Measurements from ENCODE around the gene PARP15.
"Not testable (repeated sequence)": the region's sequence is repeated elsewhere in the genome, so short reads cannot be mapped to it uniquely, and the experiment has no call there.

Gene PARP15

DNA sequence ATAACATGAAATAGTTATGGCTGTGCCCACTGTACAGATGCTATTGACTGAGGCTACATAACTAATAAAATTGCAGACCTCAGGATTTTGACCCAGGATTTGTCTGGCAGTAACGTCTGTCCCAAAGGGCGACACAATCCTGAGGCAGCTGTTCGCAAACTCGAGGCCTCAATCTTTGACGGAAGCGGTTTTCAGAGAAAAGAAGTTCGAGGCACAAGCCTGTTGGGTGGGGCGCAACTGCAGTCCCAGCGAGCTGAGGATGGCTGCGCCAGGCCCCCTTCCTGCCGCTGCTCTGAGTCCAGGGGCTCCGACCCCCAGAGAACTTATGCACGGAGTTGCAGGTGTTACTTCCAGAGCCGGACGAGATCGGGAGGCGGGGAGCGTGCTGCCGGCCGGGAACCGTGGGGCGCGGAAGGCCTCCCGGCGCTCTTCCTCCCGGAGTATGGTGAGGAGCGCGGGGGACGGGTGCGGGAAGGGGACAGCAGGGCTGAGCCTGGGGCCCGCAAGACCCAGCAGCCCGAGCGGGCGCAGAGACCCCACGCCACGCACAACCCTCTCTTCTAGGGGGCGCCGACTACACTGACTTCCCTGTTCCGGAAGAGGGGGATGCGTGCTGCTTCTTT is at the start of gene PARP15:
Gene PARP15 (plus strand): TSS at position 242 of the 623 bp plus-strand sequence. CDS start 18 bp downstream, at position 260.
- DNase-seq, result no peak

DNA sequence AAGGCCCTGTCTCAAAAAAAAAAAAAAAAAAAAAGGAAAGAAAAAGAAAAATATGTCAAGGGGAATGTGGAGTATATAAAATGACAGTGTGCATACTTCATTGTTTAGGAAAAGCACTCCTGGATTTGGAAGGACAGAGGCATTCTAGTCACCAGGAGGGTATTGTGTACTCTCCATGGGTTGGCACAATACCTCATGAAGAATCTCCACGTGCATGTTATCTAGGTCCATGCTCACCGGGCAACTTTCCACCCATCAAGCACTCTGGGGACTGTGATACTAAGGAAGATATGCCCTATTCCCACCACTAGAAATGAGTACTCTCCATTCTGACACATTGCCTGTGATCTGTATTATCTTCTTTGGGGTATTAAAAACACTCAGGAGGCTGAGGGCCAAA is 47.3 kb upstream of the PARP15 start:
- no peak for DNase-seq

DNA sequence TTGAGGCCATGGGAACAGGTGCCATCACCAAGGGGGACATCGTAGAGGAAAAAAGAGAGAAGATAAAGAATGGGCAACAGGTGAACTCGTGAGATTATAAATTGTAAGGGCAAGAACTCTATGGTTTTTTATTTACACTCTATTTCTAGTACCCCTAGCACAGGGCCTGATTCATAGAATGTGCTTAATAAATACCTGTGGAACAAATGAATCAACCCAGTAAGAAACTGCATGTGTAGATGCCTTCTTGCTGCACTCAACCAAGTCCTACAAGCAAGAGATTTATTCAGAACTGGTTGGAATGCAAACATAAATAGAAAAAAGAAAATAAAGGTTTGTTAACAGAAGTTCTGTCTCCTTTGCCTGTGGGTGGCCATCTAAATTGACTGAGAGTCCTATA is 44.0 kb upstream of the PARP15 start:
- DNase-seq, result no peak

DNA sequence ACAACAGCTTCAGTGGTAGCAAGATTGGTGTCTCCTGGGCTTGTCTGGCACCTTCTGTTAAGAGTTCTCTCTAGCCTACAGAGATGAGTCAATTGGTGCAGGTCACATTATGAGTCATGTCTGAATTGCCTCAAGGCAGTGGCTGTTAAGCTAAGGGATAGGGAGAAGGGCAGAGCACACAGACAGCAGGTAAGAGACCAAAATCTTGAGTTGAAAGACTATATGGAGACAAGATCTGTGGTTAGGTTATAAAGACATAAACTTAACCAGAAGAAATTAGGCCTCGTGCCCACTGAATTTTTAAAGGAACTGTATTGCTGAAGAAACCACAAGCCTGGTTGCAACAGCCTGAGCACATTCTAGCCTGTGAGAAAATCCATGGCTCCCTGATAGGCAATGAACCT is 43.5 kb upstream of the PARP15 start:
- no peak for DNase-seq

DNA sequence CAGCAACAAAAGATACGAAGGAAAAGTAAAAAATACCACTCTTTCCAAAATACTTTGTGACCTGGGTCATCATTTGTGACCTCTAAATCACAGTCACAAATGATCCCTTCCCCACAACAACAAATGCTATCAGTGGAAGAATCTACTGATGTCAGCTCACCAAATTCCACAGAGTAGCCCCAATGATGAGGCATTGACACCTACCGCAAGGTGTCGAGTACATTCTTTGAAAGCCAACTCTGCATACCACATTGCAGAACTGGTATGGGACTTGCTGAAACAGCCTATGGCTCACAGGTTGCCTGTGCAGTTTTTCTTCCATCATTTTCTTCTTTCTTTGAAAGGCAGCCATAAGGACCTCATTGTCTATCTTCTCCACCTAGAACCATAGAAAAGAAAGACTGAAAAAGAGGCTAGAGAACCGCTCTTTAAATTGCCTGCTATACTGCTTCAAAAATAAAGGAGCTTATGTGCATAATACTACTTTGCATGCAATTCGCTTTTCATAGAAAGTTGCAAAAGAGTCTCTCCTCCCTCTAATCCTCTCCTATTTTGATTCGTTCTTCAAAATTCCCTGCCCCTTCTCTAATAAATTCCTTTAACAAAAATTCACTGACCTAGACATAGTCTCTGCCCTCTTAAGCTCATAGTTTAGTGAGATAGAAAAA is 41.4 kb upstream of the PARP15 start:
- DNase-seq, result no peak

DNA sequence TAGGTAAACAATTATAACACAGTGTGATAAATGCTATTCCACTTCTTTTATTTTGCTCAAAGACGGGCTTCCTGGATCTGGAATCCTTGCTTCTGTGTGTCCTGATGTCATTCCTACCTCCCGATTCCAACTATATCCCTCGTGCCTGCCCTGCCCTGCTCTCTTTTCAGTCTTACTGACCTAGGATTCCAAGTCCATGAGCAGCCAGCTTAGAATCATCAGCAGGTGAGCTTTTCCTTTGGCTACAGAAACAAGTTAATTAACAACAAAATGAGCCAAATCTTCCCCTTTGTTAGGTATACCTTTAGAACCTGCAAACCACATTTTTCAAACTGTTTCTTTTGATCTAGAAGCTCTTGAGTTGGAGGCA is 40.8 kb upstream of the PARP15 start:
- no peak for DNase-seq

DNA sequence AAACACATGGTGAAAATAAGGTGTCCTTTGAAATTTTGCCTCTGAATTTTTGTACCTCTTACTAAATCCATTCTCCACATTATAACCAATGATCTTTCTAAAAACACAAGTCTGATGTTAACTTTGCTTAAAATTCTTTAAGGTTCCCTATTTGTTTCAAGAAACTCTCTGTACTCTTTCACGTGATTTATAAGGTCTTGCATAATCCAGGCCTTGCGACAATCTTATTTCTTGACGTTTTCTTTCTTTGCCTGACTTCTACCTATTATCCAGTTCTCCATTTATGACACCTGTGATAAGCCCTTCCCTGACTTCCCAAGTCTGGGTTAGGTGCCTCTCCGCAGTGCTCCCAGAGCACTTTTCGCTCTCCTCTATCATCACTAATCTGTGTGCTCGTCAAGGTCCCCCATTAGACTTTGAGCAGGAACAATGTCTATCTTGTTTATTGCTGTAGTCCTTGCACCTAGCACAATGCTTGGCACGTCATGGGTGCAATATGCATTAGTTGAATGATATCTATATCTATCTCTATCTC is 38.4 kb upstream of the PARP15 start:
- DNase-seq, result no peak

DNA sequence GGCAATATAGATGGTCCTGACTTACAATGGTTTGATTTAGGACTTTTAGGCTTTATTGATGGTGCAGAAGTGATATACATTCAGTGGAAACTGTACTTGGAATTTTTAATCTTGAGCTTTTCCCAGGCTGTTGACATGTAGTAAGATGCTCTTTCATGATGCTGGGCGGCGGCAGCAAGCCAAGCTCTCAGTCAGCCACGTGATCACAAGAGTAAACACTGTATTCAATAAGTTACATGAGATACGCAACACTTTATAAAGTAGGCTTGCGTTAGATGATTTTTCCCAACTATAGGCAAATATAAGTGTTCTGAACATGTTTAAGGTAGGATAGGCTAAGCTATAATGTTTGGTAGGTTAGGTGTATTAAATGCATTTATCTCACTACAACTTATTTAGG is 31.3 kb upstream of the PARP15 start:
- no peak for DNase-seq

DNA sequence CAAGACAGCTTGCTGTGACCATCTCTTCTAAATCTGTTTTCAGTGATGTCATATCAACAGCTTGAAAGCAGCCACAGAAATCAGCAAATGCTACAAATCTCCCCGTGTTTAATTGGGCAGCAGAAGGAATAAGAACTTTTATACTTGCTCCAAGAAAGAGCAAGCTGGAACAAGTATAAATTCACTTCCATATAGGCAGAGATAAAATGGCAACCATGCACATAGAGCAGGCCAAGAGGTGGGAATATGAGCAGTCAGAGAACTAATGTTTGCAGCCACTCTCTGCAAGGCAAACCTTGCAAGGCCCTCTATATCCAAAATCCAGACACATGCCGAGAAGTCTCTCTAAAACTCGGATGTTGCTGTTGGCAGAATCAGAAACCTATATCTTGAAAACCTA is 29.4 kb upstream of the PARP15 start:
- DNase-seq, result no peak

DNA sequence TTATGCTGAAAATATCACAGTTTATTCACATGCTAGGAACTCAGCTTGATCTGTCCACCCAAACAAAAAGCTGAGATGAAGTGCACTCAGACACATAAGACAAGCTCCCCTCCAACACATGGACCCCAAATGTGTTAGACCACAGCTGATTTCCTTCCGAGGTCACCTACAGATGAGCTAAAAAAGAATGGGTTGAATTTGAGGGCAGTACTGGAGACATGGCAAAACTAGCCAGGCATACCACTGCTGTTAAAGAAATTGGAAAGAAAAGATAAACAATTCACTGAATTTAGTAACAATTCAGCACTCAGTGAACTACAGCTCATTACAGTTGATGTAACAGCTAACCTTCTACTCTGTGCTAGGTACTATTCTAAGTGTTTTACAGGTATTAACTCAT is 28.8 kb upstream of the PARP15 start:
- DNase-seq, result no peak

DNA sequence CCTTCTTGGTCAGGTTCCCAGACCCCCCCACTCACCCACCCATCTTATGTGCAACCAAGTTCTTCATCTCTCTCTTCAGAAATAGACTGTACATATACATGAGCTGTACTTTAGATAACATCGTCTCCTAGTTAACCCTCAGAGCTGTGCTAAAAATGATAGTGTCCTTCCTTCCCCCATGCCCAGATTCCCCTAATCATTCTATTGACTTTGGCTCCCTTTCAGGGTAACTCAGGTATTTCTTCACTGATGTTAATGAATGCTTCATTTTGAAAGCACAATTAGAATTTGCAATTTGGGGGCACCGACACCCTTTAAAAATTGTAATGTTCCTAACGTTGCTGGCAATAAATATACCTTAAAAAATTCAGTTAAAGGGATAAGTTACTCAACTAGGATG is 24.3 kb upstream of the PARP15 start:
- DNase-seq, result no peak

DNA sequence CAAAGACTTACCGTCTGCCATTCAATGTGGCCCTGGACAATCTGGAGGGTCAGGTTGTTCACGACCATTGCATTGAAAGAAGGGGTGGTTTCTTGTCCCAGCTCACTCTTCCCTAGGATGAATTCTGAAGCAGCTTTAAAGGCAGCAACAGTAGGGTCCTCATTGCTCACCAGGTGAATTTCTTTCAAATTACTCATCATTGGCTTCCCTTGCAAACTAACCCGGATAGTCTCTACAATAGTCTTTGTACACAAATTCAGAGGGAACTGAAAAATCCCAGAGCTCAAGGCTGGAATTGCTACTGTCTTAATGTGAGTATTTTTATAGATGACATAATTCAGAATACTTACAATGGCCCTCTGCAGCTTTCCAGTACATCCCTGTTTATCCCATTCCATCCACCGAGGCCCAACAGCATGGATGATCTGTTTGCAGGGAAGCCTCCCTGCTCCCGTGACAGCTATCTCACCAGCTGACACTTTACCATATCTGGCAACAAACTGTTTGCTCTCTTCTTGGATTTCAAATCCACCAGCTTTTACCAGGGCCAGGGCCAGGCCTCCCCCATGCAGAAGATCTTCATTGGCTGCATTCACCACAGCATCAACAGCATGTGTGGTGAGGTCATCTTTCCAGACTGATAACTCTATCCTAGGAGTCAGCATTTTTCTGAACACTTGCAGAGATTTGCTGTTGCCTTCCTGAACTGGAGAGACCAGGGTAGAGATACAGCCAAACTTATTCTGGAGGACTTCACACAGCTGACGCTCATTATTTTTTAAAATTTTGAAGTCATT is 22.0 kb upstream of the PARP15 start:
- no peak for DNase-seq

DNA sequence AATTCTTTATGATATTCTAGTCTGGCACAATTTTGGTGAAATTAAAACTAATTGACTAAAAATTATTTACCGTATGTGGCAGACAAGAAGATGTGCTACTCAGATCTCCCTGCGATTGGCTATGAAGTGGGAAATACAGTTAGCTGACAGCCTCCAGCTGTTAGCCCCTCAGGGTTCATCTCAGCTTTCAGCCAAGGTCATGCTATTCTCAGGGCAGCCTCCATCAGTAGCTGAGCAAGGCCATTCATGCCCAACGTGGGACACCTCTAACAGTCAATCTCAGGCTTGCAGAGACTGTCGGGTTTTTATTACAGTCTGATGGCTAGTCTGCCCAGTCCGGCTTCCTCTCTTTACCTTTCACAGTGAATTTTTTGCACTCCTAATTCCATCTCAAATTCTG is 20.1 kb upstream of the PARP15 start:
- DNase-seq, result no peak

DNA sequence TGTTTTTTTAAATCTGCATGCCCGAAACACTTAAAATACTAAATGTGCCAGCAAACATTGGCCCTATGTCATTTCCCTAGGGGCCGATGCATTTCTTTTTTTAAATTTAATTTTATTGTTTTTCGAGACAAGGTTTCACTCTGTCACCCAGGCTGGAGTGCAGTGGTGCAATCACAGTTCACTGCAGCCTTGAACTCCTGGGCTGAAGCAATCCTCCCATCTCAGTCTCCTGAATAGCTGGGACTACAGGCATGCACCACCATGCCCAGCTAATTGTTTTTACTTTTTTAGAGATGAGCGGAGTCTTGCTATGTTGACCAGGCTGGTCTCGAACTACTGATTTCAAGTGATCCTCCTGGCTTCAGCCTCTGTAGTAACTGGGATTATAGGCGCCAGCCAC is 18.8 kb upstream of the PARP15 start:
- no peak for DNase-seq

DNA sequence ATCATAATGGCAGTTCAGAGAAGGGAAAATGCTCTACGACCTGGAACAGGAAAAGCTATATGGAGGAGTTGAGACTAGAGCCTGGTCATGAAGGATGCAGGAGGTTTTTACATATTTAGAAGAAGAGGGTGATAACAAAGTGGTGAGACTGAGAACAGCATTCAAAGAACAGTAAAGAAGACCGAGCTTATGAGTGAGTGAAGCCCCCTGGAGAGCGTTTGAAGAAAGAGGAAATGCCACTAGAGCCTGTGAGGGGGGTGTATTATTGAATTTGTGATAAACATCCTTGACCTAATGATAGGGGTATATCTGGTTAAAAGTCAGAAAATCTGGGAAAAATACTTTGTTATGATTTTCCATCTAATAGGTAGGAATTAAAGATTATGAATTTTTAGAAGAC is 17.5 kb upstream of the PARP15 start:
- DNase-seq, result no peak

DNA sequence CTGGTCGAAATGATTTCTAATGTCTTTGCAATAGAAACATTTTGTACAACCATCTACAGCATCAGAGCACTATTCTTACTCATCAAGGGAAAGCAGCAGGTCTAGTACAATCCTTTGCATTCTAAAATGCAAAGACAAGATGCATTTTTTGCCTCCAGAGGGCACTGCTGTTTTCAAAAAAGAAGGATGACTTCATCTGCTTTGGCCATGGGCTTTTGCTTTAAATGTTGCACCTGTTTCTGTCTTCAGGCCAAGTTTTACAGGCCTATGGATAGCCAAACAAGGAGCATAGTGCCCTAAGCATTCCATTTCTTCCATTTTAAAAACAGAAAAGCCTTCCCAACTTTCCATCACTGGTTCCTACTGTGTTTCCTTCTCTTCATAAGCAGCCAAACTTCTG is 16.8 kb upstream of the PARP15 start:
- peak; percentile 65 for DNase-seq

DNA sequence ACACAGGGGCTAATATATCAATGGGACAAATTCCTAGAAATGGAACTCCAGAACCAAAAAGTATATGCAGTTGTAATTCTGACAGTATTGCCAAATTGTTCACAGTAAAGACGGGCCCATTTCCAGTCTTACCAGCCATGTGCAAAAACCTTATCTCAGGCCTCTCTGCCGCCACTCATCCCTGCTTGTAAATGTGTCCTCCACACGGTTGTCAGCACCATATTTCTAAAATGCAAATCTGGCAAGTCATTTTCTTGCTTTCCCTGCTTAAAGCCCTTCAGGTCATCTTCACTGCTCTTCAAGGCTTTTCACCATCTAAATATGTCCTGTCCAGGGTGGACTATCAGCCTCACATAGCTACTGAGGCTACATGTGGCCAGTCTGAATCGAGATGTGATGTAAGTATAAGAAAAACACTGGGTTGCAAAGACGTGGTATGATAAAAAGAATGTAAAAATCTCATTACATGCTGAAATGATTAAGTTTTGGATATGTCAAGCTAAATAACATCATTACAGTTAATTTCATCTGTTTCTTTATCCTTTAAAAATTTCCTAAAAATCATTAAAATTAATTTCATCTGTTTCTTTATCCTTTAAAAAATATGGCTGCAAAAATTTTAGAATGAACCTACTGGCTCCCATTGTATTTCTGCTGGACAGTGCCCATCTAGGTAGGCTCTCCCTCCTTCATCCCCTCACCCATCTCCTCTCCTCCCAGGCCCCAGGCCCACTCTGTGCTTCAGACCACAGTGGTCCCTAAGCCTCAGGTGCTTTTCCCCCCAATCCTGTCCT is 14.3 kb upstream of the PARP15 start:
- no peak for DNase-seq

DNA sequence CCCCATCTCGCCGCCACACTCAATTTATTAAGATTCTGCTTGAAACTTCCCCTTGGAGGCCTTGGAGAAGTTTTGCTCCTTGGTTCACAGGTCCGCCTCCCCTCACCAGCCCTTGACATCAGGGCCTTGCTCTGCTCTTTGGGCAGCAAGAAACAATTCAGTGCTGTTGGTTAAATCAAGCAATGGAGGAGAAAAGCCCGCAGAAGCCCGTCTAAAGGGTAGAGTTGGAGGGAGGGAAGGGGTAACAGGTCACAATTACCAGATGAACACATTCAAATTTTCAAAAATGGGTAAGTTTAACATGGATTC is 13.8 kb upstream of the PARP15 start:
- no peak for DNase-seq

DNA sequence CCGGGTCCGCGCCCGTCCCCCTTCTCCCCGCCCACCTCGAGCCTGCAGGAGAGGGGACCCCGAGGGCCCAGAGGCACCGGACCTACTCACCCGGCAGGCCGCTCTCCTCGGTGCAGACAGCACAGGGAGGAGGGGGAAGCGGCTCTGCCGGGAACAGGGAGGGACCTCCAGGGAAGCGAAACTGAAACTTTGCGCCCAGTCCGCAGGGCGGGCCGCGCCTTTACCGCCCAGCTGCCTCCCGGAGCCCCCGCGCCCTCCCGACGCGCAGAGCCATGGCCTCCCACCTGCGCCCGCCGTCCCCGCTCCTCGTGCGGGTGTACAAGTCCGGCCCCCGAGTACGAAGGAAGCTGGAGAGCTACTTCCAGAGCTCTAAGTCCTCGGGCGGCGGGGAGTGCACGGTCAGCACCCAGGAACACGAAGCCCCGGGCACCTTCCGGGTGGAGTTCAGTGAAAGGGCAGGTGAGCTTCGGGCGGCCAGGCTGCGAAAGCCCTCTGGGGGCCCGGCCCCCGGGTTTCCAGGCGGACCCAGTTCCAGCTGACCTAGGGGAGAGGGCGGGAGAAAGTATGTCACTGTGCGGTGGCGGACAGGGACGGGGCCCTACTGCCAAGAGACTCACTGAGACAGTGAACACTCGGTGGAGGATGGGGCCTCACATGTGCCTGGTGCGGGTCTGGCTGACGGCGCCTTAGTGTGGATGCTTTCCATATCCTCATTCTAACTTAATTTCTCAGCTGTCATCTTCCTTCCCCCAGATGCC is 13.1 kb upstream of the PARP15 start, which contains the start of the genes DTX3L and PARP9:
Gene DTX3L (plus strand): TSS at position 184 of the 758 bp plus-strand sequence. CDS start 89 bp downstream, at position 273.
Gene PARP9 (minus strand): TSS at position 146 of the 758 bp plus-strand sequence. CDS start 4,680 bp downstream, outside the sequence.
- no peak for DNase-seq

DNA sequence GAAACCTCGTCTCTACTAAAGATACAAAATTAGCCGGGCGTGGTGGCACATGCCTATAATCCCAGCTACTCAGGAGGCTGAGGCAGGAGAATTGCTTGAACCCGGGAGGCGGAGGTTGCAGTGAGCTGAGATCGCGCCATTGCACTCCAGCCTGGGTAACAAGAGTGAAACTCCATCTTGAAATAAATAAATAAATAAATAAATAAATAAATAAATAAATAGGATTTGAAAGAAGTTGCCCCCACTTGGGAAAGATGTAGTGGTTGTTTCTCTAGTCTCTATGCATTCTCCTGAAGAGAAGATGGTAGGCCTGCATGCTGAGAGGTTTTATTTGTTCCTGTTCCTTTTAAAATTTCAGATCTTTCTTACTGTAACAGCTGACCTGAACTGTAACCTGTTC is 9.3 kb upstream of the PARP15 start:
- DNase-seq, result not testable (repeated sequence)

DNA sequence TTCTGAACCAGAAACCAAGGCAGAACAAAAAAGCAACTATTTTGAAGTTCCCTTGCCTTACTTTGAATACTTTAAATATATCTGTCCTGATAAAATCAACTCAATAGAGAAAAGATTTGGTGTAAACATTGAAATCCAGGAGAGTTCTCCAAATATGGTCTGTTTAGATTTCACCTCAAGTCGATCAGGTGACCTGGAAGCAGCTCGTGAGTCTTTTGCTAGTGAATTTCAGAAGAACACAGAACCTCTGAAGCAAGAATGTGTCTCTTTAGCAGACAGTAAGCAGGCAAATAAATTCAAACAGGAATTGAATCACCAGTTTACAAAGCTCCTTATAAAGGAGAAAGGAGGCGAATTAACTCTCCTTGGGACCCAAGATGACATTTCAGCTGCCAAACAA is 8.7 kb upstream of the PARP15 start:
- DNase-seq, result no peak

DNA sequence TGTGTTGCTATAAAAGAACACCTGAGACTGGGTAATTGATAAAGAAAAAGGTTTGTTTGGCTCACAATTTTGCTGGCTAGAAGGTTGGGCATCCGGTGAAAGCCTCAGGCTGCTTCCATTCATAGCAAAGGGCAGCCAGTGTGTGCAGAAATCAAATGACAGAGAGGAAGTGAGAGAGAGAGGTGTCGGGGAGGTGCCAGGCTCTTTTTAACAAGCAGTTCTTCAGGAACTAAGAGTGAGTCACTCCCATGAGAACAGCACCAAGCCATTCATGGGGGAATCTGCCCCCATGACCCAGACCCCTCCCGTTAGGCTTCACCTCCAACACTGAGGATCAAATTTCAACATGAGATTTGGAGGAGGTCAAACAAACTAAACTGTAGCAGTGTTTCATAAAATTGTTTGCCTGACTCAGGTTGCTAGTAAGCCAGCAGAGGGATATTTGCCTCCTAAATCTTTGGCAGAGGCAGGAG is 4.5 kb upstream of the PARP15 start:
- DNase-seq, result no peak
